Fibroblast of pulmonary artery (primary cell): ENCODE measurements around the gene LMBRD1.
A peak's percentile ranks its signal among the peaks of the same experiment; 100 is the strongest.
"Not testable (repeated sequence)": the region's sequence is repeated elsewhere in the genome, so short reads cannot be mapped to it uniquely, and the experiment has no call there.

Experiments used
- DNase-seq: peaks from one replicate; pipeline ENCODE4 v3.0.0-alpha.2; 2010; ENCODE audit warnings: low read depth
- H3K4me3 ChIP-seq: replicated peaks from 2 replicates; pipeline ENCODE4 v1.5.1; 2011; ENCODE audit warnings: low read depth, mild to moderate bottlenecking, control low read depth, low read length, moderate library complexity
- TF ChIP-seq, protein P1 (sequence below): IDR thresholded peaks from 2 replicates; pipeline ENCODE4 v1.5.1; 2011; ENCODE audit warnings: mild to moderate bottlenecking, control low read depth, low read length, inconsistent platforms; ENCODE audit errors: missing control alignments

The LMBRD1 gene

DNA sequence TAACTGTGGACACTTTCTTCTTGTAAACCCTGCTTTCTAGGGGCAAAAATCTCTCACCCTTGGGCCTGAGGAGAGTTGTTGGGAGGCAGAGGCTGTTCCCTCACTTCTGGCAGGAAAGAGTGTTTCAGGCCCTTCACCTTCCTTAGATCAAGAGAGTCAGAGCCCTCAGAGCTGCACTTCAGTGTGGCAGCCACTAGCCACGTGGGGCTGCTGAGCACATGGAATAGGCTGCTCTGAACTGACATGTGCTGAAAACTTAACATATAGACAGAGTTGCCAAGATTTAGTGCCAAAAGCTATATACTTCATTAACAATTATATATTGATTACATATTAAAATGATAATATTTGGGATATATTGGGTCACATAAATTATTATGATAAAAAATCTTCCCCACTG lies 4.4 kb upstream of the LMBRD1 start:
- no peak overlapping the region for H3K4me3 ChIP-seq
- TF ChIP-seq, protein P1, sequence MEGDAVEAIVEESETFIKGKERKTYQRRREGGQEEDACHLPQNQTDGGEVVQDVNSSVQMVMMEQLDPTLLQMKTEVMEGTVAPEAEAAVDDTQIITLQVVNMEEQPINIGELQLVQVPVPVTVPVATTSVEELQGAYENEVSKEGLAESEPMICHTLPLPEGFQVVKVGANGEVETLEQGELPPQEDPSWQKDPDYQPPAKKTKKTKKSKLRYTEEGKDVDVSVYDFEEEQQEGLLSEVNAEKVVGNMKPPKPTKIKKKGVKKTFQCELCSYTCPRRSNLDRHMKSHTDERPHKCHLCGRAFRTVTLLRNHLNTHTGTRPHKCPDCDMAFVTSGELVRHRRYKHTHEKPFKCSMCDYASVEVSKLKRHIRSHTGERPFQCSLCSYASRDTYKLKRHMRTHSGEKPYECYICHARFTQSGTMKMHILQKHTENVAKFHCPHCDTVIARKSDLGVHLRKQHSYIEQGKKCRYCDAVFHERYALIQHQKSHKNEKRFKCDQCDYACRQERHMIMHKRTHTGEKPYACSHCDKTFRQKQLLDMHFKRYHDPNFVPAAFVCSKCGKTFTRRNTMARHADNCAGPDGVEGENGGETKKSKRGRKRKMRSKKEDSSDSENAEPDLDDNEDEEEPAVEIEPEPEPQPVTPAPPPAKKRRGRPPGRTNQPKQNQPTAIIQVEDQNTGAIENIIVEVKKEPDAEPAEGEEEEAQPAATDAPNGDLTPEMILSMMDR, result no peak
- DNase-seq, result no peak

DNA sequence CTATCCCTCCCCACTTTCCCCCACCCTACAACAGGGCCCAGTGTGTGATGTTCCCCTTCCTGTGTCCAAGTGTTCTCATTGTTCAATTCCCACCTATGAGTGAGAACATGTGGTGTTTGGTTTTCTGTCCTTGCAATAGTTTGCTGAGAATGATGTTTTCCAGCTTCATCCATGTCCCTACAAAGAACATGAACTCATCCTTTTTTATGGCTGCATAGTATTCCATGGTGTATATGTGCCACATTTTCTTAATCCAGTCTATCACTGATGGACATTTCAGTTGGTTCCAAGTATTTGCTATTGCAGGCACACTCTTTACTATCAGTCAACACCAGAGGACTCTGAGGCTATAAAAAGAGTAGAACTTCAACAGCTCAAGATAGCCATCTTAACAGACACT lies 2.0 kb upstream of the LMBRD1 start:
- DNase-seq, H3K4me3 ChIP-seq: not testable (repeated sequence)

DNA sequence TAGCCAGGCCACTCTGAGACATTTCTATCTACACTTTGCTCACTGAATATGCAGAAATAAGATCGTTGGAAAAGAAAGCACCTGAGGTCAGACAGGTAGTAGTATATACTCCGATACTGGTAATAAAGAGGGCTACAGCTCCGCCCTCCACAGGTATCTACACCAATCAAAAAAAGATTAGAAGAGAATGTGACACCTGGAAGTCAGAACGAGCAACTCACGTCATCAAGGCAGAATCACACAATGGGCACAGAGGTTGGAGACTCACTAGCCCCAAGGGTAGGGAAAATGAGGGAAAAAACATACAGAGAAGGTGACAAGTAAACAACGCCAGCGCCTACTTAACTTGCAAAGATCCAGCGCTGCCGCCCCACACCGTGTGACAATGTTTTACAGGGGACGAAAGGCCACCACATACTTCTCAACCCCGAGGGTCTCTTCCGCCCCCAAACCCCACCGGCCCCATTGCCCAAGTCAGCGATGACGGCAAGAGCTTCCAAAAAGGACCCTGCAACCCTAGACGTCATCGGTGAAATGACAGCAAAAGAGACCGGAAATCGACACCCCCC lies 653 bp downstream of the LMBRD1 start:
- peak; percentile 50 for DNase-seq

DNA sequence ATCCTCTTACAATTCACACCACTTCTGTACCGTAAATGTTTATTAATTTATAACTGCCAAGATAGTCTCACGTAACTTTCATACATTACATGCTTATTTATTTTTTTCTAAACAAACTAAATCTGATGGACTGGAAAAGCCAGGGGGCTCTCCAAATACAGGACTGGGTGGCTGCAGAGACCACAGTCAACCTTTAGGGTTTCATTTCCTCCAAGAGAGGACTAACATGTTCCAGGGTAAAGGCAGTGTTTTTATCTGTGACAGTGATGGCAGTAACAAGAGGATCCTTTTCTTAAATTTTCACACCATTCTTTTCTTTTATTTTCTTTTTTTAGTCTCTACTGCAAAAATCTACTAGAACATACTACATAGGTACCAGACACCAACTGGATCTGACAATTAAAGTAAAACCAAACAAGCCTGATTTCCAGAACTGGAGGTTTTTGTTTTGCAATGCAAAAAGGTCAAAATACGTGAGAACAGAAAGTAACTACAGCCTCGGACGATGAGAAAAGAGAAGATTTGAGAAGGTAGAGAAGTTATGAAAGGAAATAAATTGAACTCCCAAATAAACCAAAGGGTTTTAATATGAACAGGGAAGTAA lies 1.2 kb downstream of the LMBRD1 start:
- peak; percentile 8 for DNase-seq
- peak overlapping the region; percentile 76 for H3K4me3 ChIP-seq
- TF ChIP-seq, protein P1, result no peak

More for the DNA sequence above, 653 bp downstream of the LMBRD1 start:
- TF ChIP-seq, protein P1, result no peak
- H3K4me3 ChIP-seq, result peak overlapping the region; percentile 76

DNA sequence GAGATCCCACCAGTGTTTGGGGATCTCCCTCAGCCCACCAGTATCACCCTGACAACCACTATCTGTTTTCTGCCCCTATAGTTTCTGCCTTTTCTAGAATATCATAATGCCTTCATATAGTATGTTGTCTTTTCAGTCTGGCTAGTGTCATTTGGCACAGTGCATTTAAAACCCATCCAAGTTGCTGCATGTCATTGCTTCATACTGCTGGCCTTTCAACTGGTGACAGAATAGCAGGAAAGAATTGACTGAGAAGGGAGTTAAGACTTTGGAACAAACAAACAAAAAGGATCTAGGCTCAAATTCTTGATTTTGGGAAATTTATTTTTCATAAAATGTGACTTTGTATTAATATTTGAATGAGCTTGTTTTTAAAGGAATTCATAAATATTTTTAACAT lies 4.5 kb downstream of the LMBRD1 start:
- TF ChIP-seq, protein P1, result no peak
- no peak overlapping the region for H3K4me3 ChIP-seq
- peak; percentile 29 for DNase-seq

DNA sequence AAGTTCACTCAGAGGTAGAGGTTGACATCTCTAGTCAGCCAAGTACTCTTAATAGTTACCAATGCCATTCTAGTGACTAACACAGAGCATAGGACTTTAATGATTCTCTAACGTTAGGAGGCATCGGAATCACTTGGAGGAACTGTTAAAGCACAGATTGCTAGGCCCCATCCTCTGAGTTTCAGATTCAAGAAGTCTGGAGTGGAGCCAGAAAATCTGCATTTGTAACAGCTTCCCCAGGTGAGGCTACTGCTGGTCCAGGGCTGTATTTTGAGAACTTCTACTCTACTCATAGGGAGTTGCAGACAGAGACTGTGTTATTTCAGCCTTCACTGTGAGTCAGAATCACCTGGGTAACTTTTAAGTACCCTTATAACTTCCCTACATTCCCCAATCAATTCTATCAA lies 5.7 kb downstream of the LMBRD1 start:
- TF ChIP-seq, protein P1, result no peak
- DNase-seq, result no peak
- no peak overlapping the region for H3K4me3 ChIP-seq

DNA sequence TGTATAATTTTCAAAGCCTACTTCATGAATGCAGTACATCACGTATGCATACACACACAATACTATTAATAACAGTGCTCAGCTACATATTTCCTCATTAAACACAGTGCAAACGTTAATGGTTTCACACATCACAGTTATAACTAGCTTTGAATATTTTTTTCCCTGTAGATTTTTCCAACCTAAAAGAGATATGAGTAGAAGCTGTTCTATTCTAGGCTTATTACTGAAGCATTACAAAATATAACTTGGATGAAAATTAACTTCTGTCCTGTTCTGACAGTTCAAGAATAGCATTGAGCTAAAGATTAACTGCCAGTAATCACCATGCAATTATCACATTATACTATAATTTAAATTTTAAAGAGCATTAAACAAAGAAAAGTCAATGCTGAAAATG lies 6.2 kb downstream of the LMBRD1 start:
- no peak overlapping the region for H3K4me3 ChIP-seq
- TF ChIP-seq, protein P1, result no peak
- DNase-seq, result no peak
